ENCODE results near the gene RAB43. TPM values are rescaled to one million over a fixed set of nuclear protein-coding genes. Genes with fewer than 3 reads are reported as not detected.
"Not testable (repeated sequence)": the region's sequence is repeated elsewhere in the genome, so short reads cannot be mapped to it uniquely, and the experiment has no call there.

RAB43 gene
- total RNA-seq, 1 experiment from 2014 or later = 2.9 TPM

DNA sequence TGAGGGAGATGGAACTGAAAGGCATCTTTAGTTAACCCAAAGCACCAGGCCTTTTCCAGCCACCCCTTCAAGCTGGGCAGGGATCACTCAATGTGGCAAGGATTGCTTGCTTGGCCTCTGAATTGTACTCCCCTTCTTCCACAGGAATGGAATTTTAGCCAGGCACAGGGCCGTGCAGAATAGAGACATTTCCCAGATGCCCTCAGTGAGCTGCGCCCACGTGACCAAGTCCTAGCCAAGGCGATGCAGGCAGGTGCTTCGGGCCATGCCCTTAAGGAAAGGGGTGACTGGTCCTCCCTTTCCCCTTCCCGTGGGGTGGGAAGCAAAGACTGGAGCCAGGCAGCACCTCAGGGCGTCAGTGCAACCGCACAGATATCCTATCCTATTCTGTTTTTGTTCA, 43.1 kb downstream of the RAB43 start:
- H3K4me3 ChIP-seq (ENCODE audit: low read depth, low read length, poor library complexity, severe bottlenecking) = no peak overlapping the region
- BruUV-seq (replicated peaks) = no TSS peak
- intact Hi-C loops (cut with micrococcal nuclease; ENCODE audit: unreplicated experiment) = no loop called here

DNA sequence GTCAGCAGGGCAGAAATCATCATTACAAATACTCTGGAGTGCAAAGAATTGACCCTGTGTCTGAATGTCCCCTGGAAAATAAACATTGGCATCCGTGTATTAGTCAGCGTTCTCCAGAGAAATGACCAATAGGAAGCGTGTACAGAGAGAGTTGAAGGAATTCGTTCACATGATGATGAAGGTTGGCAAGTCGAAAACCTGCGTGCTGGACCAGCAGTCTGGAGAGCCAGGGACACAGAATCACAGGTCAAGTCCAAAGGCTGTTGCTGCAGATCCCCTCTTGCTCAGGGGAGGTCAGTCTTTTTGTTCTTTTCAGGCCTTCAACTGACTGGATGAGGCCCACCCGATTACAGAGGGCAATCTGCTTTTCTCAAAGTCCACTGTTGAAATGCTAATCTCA, 44.4 kb downstream of the RAB43 start:
- no peaks in the 10 kb centered on the region for H3K4me1 ChIP-seq (ENCODE audit: insufficient read depth, low read length, poor library complexity, severe bottlenecking)
- no peak for DNase-seq (ENCODE audit: low spot score)
- no TSS peak for BruUV-seq (replicated peaks)
- H3K36me3 ChIP-seq (ENCODE audit: insufficient read depth, low read length, poor library complexity, severe bottlenecking) = no peaks in the 10 kb centered on the region
- H3K27me3 ChIP-seq (replicated peaks; ENCODE audit: insufficient read depth, low read depth, low read length, poor library complexity) = no peaks in the 10 kb centered on the region
- TF ChIP-seq, protein P1, sequence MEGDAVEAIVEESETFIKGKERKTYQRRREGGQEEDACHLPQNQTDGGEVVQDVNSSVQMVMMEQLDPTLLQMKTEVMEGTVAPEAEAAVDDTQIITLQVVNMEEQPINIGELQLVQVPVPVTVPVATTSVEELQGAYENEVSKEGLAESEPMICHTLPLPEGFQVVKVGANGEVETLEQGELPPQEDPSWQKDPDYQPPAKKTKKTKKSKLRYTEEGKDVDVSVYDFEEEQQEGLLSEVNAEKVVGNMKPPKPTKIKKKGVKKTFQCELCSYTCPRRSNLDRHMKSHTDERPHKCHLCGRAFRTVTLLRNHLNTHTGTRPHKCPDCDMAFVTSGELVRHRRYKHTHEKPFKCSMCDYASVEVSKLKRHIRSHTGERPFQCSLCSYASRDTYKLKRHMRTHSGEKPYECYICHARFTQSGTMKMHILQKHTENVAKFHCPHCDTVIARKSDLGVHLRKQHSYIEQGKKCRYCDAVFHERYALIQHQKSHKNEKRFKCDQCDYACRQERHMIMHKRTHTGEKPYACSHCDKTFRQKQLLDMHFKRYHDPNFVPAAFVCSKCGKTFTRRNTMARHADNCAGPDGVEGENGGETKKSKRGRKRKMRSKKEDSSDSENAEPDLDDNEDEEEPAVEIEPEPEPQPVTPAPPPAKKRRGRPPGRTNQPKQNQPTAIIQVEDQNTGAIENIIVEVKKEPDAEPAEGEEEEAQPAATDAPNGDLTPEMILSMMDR (conservative IDR thresholded peaks at IDR 0.05; ENCODE audit: low read depth, low read length) = no peak
- no peak for TF ChIP-seq EZH2 (IDR thresholded peaks at IDR 0.05; ENCODE audit: borderline replicate concordance, low read depth, low read length, poor library complexity, severe bottlenecking)
- H3K4me3 ChIP-seq (ENCODE audit: low read depth, low read length, poor library complexity, severe bottlenecking) = no peak overlapping the region
- POLR2A ChIA-PET (ENCODE audit: low non-redundant PET) = no interaction called here
- no peak overlapping the region for H3K27ac ChIP-seq (ENCODE audit: low read depth, low read length, poor library complexity, severe bottlenecking)
- H3K9me3 ChIP-seq (ENCODE audit: low read depth, low read length, poor library complexity, severe bottlenecking) = no peaks in the 10 kb centered on the region
- intact Hi-C loops (cut with micrococcal nuclease; ENCODE audit: unreplicated experiment) = no loop called here
- CTCF ChIA-PET = no interaction called here

More for the DNA sequence above, 43.1 kb downstream of the RAB43 start:
- ChIA-PET CTCF (no interaction called here), POLR2A (ENCODE audit: low non-redundant PET) (no interaction called here)
- H3K36me3 ChIP-seq (ENCODE audit: insufficient read depth, low read length, poor library complexity, severe bottlenecking) = no peaks in the 10 kb centered on the region
- H3K4me1 ChIP-seq (ENCODE audit: insufficient read depth, low read length, poor library complexity, severe bottlenecking) = no peaks in the 10 kb centered on the region
- TF ChIP-seq, protein P1 (conservative IDR thresholded peaks at IDR 0.05; ENCODE audit: low read depth, low read length) = no peak
- TF ChIP-seq EZH2 (IDR thresholded peaks at IDR 0.05; ENCODE audit: borderline replicate concordance, low read depth, low read length, poor library complexity, severe bottlenecking) = no peak
- H3K9me3 ChIP-seq (ENCODE audit: low read depth, low read length, poor library complexity, severe bottlenecking) = no peaks in the 10 kb centered on the region
- H3K27ac ChIP-seq (ENCODE audit: low read depth, low read length, poor library complexity, severe bottlenecking) = no peak overlapping the region
- no peaks in the 10 kb centered on the region for H3K27me3 ChIP-seq (replicated peaks; ENCODE audit: insufficient read depth, low read depth, low read length, poor library complexity)
- DNase-seq (ENCODE audit: low spot score) = no peak

DNA sequence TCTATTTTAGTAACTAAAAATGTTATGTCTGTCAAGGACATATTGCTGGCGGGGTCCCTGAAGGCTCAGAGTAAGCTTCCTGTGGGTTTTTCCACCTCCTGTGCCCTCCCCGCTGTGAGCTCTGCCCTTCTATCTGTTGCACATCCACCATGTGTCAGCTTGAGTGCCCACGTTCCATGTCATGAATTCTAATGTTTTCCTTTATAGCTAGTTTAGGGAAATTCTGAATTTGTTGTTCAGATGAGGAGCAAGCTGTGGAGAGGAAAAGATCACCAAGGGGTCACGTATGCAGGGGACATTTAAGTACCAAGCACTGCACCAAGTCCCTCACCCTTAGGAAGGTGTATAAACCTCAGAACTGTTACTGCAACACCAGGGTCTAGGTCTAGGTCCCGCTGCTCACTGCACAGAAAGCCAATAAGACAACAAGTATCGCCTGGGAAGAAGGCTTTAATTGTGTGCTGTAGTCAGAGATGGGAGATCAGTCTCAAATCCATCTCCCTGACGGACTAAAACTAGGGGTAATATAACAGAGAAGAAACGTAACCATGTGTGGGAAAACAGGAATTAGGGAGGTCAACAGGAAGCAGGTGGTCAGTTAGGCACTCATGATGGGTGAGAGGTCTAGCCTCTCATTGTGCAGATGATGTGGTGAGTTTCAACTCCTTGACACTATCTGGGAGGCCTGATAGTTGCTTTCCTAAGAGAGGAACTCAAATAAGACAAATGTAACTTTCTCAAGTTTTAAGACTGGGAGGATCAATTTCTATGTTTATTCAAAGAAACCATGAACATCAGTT, 51.3 kb downstream of the RAB43 start:
- DNase-seq (ENCODE audit: low spot score) = no peak
- no peak overlapping the region for H3K4me3 ChIP-seq (ENCODE audit: low read depth, low read length, poor library complexity, severe bottlenecking)
- H3K4me1 ChIP-seq (ENCODE audit: insufficient read depth, low read length, poor library complexity, severe bottlenecking) = no peaks in the 10 kb centered on the region
- intact Hi-C loops (cut with micrococcal nuclease; ENCODE audit: unreplicated experiment) = no loop called here
- H3K9me3 ChIP-seq (ENCODE audit: low read depth, low read length, poor library complexity, severe bottlenecking) = no peaks in the 10 kb centered on the region
- BruUV-seq (replicated peaks) = no TSS peak
- no peaks in the 10 kb centered on the region for H3K36me3 ChIP-seq (ENCODE audit: insufficient read depth, low read length, poor library complexity, severe bottlenecking)
- TF ChIP-seq EZH2 (IDR thresholded peaks at IDR 0.05; ENCODE audit: borderline replicate concordance, low read depth, low read length, poor library complexity, severe bottlenecking) = no peak
- no peak overlapping the region for H3K27ac ChIP-seq (ENCODE audit: low read depth, low read length, poor library complexity, severe bottlenecking)
- CTCF ChIA-PET = no interaction called here
- POLR2A ChIA-PET (ENCODE audit: low non-redundant PET) = no interaction called here
- no peaks in the 10 kb centered on the region for H3K27me3 ChIP-seq (replicated peaks; ENCODE audit: insufficient read depth, low read depth, low read length, poor library complexity)

DNA sequence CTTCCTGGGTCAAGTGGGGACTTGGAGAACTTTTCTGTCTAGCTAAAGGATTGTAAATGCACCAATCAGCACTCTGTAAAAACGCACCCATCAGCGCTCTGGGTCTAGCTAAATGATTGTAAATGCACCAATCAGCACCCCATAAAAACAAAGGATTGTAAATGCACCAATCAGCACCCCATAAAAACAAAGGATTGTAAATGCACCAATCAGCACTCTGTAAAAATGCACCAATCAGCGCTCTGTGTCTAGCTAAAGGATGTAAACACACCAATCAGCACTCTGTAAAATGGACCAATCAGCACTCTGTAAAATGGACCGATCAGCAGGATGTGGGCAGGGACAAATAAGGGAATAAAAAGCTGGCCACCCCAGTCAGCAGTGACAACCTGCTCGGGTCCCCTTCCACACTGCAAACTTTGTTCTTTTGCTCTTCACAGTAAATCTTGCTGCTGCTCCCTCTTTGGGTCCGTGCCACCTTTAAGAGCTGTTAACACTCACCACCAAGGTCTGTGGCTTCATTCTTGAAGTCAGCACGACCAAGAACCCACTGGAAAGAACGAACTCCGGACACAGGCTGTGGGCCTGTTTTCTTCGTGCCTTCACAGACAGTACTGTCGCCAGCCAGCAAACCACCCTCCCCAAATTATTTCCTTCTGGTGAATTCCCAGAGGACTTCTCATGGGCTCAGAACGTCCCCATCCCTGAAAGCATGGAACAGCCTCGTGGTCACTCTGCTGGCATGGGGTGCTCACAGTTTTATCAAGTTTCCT, 52.1 kb downstream of the RAB43 start:
- H3K9me3 ChIP-seq (ENCODE audit: low read depth, low read length, poor library complexity, severe bottlenecking); H3K4me3 ChIP-seq (ENCODE audit: low read depth, low read length, poor library complexity, severe bottlenecking); H3K27me3 ChIP-seq (replicated peaks; ENCODE audit: insufficient read depth, low read depth, low read length, poor library complexity); BruUV-seq (replicated peaks); DNase-seq (ENCODE audit: low spot score); H3K4me1 ChIP-seq (ENCODE audit: insufficient read depth, low read length, poor library complexity, severe bottlenecking); intact Hi-C loops (cut with micrococcal nuclease; ENCODE audit: unreplicated experiment); H3K27ac ChIP-seq (ENCODE audit: low read depth, low read length, poor library complexity, severe bottlenecking); H3K36me3 ChIP-seq (ENCODE audit: insufficient read depth, low read length, poor library complexity, severe bottlenecking); POLR2A ChIA-PET (ENCODE audit: low non-redundant PET); CTCF ChIA-PET: not testable (repeated sequence)
